Kidney glomerular epithelial cell (primary cell): ENCODE results near the gene ZIK1.
A peak's percentile ranks its signal among the peaks of the same experiment; 100 is the strongest.

Experiments
- DNase-seq: peaks from one replicate; lab custom pipeline; 2025; lab: John Stamatoyannopoulos, UW

ZIK1 gene

GRCh38 chr19:57611113-57611512 is 27.2 kb downstream of the ZIK1 start:
- no peak for DNase-seq

- peak; percentile 77 for DNase-seq
These were observed 30.2 kb downstream of the ZIK1 start, which contains the start of gene ZNF134 for GRCh38 chr19:57613941-57614743. ZNF134 (plus strand) TSS chr19:57614242; CDS start chr19:57619469, 5,227 bp downstream.

- no peak for DNase-seq
These were observed 31.4 kb downstream of the ZIK1 start for GRCh38 chr19:57615346-57615745.

GRCh38 chr19:57620673-57621348 is 36.9 kb downstream of the ZIK1 start:
- no peak for DNase-seq

GRCh38 chr19:57623091-57623490 is 39.1 kb downstream of the ZIK1 start:
- DNase-seq = no peak

- DNase-seq = peak; percentile 90
These were observed 49.3 kb downstream of the ZIK1 start, which contains the start of gene ZNF211 for GRCh38 chr19:57632987-57633831. ZNF211 (plus strand) TSS chr19:57633168; CDS start chr19:57633347, 179 bp downstream.

GRCh38 chr19:57633832-57634131 is 49.8 kb downstream of the ZIK1 start:
- DNase-seq = no peak

GRCh38 chr19:57637379-57637778 is 53.4 kb downstream of the ZIK1 start:
- no peak for DNase-seq

GRCh38 chr19:57641715-57642234 is 57.8 kb downstream of the ZIK1 start:
- DNase-seq = no peak

GRCh38 chr19:57642396-57643046 is 58.6 kb downstream of the ZIK1 start:
- no peak for DNase-seq
